Left ventricle myocardium inferior (tissue), 1 donor: ENCODE data around the gene GPR146. TPM values are rescaled to one million over a fixed set of nuclear protein-coding genes. Genes with fewer than 3 reads are reported as not detected.

ENCODE experiments used
- DNase-seq: peaks from one replicate; pipeline ENCODE4 v3.0.0-alpha.2; 2020
- H3K27ac ChIP-seq: fragments of 200-600 bp; replicated peaks from 2 replicates; pipeline ENCODE4 v1.8.0; 2021
- H3K27me3 ChIP-seq: fragments of 200-600 bp; 2 replicates; pipeline ENCODE4 v1.8.0; 2021; ENCODE audit warnings: low read depth
- H3K36me3 ChIP-seq: fragments of 200-600 bp; 2 replicates; pipeline ENCODE4 v1.8.0; 2021
- H3K4me1 ChIP-seq: fragments of 200-600 bp; 2 replicates; pipeline ENCODE4 v1.8.0; 2021
- H3K4me3 ChIP-seq: fragments of 200-600 bp; 2 replicates; pipeline ENCODE4 v1.8.0; 2021; ENCODE audit warnings: mild to moderate bottlenecking, moderate library complexity
- H3K9me3 ChIP-seq: fragments of 200-600 bp; replicated peaks from 2 replicates; pipeline ENCODE4 v1.8.0; 2021
- intact Hi-C: fragments of 100-400 bp; cut with micrococcal nuclease; formaldehyde crosslinking; loops from one replicate; pipeline ENCODE4 v1.11.0; 2022
- total RNA-seq: library from RNA; stranded (reverse); fragmentation: NEBNext Ultra II Directional; extraction: Animal tissue kit (Norgen Biotek cat#: 25700); gene quantifications from one replicate; pipeline ENCODE4 v1.2.1, GENCODE V29; 2021
- TF ChIP-seq, protein P1 (sequence below): fragments of 200-600 bp; IDR thresholded peaks from 2 replicates; pipeline ENCODE4 v1.8.0; 2021; ENCODE audit warnings: antibody characterized with exemption, mild to moderate bottlenecking, borderline replicate concordance
- donor health status: DM: no; HTN: yes; CAD: no; lungs with severe emphysema.

Gene GPR146
- total RNA-seq, 1 donor from 2014 or later = 29.8 TPM

GRCh38 chr7:1061180-1061579, 16.8 kb downstream of the GPR146 start:
- Histone ChIP-seq H3K27ac (no peak overlapping the region), H3K4me1 (peaks cover 46% of the 10 kb centered on the region), H3K27me3 (no peaks in the 10 kb centered on the region), H3K4me3 (no peak overlapping the region), H3K9me3 (no peaks in the 10 kb centered on the region), H3K36me3 (peaks cover 19% of the 10 kb centered on the region)
- TF ChIP-seq, protein P1, sequence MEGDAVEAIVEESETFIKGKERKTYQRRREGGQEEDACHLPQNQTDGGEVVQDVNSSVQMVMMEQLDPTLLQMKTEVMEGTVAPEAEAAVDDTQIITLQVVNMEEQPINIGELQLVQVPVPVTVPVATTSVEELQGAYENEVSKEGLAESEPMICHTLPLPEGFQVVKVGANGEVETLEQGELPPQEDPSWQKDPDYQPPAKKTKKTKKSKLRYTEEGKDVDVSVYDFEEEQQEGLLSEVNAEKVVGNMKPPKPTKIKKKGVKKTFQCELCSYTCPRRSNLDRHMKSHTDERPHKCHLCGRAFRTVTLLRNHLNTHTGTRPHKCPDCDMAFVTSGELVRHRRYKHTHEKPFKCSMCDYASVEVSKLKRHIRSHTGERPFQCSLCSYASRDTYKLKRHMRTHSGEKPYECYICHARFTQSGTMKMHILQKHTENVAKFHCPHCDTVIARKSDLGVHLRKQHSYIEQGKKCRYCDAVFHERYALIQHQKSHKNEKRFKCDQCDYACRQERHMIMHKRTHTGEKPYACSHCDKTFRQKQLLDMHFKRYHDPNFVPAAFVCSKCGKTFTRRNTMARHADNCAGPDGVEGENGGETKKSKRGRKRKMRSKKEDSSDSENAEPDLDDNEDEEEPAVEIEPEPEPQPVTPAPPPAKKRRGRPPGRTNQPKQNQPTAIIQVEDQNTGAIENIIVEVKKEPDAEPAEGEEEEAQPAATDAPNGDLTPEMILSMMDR = no peak
- intact Hi-C loops = no loop called here
- no peak for DNase-seq

- Histone ChIP-seq H3K4me1 (peaks cover 33% of the 10 kb centered on the region), H3K9me3 (no peaks in the 10 kb centered on the region), H3K36me3 (peaks cover 16% of the 10 kb centered on the region), H3K27me3 (no peaks in the 10 kb centered on the region), H3K27ac (no peak overlapping the region), H3K4me3 (no peak overlapping the region)
- DNase-seq = no peak
- intact Hi-C loops = no loop called here
- TF ChIP-seq, protein P1 = no peak
Observed at GRCh38 chr7:1062296-1063294, 18.2 kb downstream of the GPR146 start.

DNA sequence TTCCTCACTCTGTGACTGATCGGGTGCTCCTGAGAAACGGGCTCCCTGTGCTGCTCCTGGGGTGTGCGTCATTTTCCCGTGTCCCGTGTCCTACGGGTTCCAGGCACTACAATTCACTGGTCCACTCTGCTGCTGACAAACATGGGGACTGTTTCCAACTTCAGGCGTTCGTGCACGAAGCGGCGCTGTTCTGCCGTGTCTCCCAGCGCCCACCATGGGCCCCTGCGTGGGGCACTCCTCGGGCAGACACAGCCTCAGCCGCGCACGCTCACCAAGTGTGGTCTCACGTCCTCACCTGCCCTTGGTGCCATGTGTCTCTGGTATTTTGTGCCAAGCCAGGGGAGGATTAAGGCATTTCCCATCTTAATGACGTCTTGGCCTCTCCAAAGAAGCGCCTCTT, 19.0 kb downstream of the GPR146 start:
- intact Hi-C loops = no loop called here
- Histone ChIP-seq H3K4me3 (no peak overlapping the region), H3K27me3 (no peaks in the 10 kb centered on the region), H3K4me1 (peaks cover 29% of the 10 kb centered on the region), H3K9me3 (no peaks in the 10 kb centered on the region), H3K27ac (no peak overlapping the region), H3K36me3 (peaks cover 8% of the 10 kb centered on the region)
- TF ChIP-seq, protein P1 = no peak
- no peak for DNase-seq

DNA sequence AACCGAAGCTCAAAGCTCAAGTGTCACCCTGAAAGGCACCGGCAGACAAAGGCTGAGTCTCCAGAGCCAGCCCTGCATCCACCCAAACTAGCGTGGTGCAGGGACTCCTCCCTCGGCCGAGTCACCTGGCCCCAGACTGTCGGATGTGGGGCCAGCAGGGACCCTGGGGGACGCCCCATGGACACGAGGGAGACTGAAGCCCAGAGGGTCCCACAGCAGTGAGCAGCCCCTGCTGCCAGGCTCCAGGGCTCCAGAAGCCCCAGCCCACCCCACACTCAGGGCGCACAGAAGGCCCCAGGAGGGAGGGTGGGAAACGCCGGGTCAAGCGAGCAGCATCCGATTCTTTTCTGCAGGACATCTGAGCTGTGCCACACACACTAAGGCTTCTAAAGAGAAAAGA, 20.2 kb downstream of the GPR146 start:
- H3K27me3 ChIP-seq = no peaks in the 10 kb centered on the region

DNA sequence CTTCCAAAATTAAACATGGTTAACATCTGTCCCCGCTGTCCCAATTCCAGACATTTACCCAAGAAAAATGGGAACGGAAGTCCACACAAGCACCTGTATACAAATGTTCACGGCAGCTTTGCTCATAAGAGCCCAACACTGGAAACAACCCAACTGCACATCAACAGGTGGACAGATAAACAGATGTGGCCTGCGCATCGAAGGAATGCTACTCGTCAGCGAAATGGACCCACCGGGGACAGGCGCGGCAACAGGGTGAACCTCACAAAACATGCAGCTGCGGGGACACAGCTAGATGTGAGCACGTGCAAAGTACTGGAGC, 20.9 kb downstream of the GPR146 start:
- Histone ChIP-seq H3K36me3 (no peaks in the 10 kb centered on the region), H3K9me3 (no peaks in the 10 kb centered on the region), H3K4me3 (peak overlapping the region; percentile 55), H3K27me3 (no peaks in the 10 kb centered on the region), H3K4me1 (peaks cover 25% of the 10 kb centered on the region), H3K27ac (no peak overlapping the region)
- no peak for DNase-seq
- intact Hi-C loops = loop anchor here (2.0 kb wide), 1 partner anchor 72 kb away; no protein-coding TSS in a partner anchor
- TF ChIP-seq, protein P1 = no peak

More for the DNA sequence above, 20.2 kb downstream of the GPR146 start:
- intact Hi-C loops = loop anchor here (2.0 kb wide), 1 partner anchor 72 kb away; no protein-coding TSS in a partner anchor
- Histone ChIP-seq H3K4me3 (no peak overlapping the region), H3K4me1 (peaks cover 29% of the 10 kb centered on the region), H3K36me3 (no peaks in the 10 kb centered on the region), H3K9me3 (no peaks in the 10 kb centered on the region), H3K27ac (no peak overlapping the region)
- no peak for DNase-seq
- TF ChIP-seq, protein P1 = no peak
